Tibial nerve (tissue), 3 donors: ENCODE data around the gene SRGAP2B.
"Not testable (repeated sequence)": the region's sequence is repeated elsewhere in the genome, so short reads cannot be mapped to it uniquely, and the experiment has no call there.

ENCODE experiments used
- POLR2A ChIP-seq, 2 donors: fragments of 450-650 bp; IDR thresholded peaks; one replicate each; pipeline ENCODE4 v1.6.1; 2017; ENCODE audit warnings: antibody characterized with exemption in 2 of 2, mild to moderate bottlenecking in 2 of 2, moderate library complexity in 2 of 2
- TF ChIP-seq, protein P1 (sequence below), 5 experiments: fragments of 200-600 bp in 3 of 5; fragments of 450-650 bp in 2 of 5; sonication (generic) in 3 of 5; IDR thresholded peaks; one replicate each; pipeline ENCODE4 v1.5.1; 2016 to 2019; ENCODE audit warnings: antibody characterized with exemption in 5 of 5, mild to moderate bottlenecking in 3 of 5, moderate library complexity in 2 of 5

DNA sequence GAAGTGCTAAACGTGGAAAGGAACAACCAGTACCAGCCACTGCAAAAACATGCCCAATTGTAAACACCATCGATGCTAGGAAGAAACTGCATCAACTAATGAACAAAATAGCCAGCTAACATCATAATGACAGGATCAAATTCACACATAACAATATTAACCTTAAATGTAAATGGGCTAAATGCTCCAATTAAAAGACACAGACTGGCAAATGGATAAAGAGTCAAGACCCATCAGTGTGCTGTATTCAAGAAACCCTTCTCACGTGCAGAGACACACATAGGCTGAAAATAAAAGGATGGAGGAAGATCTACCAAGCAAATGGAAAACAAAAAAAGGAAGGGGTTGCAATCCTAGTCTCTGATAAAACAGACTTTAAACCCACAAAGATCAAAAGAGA is 128.6 kb downstream of the SRGAP2B start:
- TF ChIP-seq, protein P1, sequence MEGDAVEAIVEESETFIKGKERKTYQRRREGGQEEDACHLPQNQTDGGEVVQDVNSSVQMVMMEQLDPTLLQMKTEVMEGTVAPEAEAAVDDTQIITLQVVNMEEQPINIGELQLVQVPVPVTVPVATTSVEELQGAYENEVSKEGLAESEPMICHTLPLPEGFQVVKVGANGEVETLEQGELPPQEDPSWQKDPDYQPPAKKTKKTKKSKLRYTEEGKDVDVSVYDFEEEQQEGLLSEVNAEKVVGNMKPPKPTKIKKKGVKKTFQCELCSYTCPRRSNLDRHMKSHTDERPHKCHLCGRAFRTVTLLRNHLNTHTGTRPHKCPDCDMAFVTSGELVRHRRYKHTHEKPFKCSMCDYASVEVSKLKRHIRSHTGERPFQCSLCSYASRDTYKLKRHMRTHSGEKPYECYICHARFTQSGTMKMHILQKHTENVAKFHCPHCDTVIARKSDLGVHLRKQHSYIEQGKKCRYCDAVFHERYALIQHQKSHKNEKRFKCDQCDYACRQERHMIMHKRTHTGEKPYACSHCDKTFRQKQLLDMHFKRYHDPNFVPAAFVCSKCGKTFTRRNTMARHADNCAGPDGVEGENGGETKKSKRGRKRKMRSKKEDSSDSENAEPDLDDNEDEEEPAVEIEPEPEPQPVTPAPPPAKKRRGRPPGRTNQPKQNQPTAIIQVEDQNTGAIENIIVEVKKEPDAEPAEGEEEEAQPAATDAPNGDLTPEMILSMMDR (IDR thresholded peaks at IDR 0.05) = not testable (repeated sequence)
- TF ChIP-seq POLR2A (IDR thresholded peaks at IDR 0.05) = not testable (repeated sequence)
